Erythroblast (primary cell): ENCODE data around the gene TRIM21.
"Not testable (repeated sequence)": the region's sequence is repeated elsewhere in the genome, so short reads cannot be mapped to it uniquely, and the experiment has no call there.

Experiments
- GATA1 ChIP-seq: IDR thresholded peaks from 2 replicates; pipeline ENCODE4 v1.6.1; 2011; ENCODE audit warnings: low read depth, mild to moderate bottlenecking, control low read depth, low read length, moderate library complexity
- POLR2A ChIP-seq: IDR thresholded peaks from 2 replicates; pipeline ENCODE4 v1.6.1; 2011; ENCODE audit warnings: mild to moderate bottlenecking, low read length

DNA sequence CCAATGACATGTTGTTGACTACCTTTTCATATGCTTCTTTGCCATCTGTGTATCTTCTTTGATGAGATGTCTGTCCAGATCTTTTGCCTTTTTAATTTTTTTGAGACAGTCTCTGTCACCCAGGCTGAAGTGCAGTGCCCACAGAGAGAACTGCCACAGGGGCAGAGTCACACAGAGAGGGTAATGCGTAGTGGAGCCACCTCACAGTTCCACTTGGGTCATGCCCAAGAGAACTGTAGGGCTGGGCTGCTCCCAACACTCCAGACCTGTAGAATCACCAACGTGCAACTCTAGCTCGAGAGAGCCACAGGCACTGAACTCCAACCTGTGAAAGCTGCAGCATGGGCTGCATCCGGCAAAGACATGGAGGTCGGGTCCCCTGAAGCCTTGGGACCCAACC, 45.4 kb downstream of the TRIM21 start:
- TF ChIP-seq POLR2A, GATA1: not testable (repeated sequence)
